Right ventricle myocardium superior (tissue), 1 donor: Measurements from ENCODE around the gene SEL1L. TPM values are rescaled to one million over a fixed set of nuclear protein-coding genes. Genes with fewer than 3 reads are reported as not detected.
"Not testable (repeated sequence)": the region's sequence is repeated elsewhere in the genome, so short reads cannot be mapped to it uniquely, and the experiment has no call there.

ENCODE experiments used
- ATAC-seq: fragments of 200-7000 bp; cut with Tn5 transposase; one replicate; pipeline ENCODE4 v1.9.1; 2020; ENCODE audit warnings: mild to moderate bottlenecking; ENCODE audit not compliant: poor library complexity
- DNase-seq: peaks from one replicate; pipeline ENCODE4 v3.0.0-alpha.2; 2020
- intact Hi-C: fragments of 100-400 bp; cut with DNase I; formaldehyde crosslinking; loops from one replicate; pipeline ENCODE4 v1.11.2; 2022
- total RNA-seq: library from RNA; stranded (reverse); fragmentation: NEBNext Ultra II Directional; extraction: Animal tissue kit (Norgen Biotek cat#: 25700); gene quantifications from one replicate; pipeline ENCODE4 v1.2.1, GENCODE V29; 2021
- donor health status: DM: no; HTN: yes; CAD: no; lungs with severe emphysema.

The SEL1L gene
- total RNA-seq, 1 donor from 2014 or later = 46.0 TPM

DNA sequence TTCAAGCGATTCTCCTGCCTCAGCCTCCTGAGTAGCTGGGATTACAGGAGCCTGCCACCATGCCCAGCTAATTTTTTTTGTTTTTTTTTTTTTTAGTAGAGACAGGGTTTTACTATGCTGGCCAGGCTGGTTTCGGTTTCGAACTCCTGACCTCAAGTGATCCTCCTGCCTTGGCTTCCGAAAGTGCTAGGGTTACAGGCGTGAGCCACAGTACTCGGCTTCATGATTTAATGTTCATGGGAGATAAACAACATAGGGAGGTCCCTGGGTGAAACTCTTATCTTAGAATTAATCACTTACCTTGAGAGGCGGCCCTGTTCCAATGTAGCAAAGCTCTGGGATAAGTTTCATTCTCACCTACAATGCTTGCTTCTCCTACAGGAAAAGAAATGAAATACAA, 48.3 kb downstream of the SEL1L start:
- ATAC-seq = no peak
- intact Hi-C loops = no loop called here
- no peak for DNase-seq

DNA sequence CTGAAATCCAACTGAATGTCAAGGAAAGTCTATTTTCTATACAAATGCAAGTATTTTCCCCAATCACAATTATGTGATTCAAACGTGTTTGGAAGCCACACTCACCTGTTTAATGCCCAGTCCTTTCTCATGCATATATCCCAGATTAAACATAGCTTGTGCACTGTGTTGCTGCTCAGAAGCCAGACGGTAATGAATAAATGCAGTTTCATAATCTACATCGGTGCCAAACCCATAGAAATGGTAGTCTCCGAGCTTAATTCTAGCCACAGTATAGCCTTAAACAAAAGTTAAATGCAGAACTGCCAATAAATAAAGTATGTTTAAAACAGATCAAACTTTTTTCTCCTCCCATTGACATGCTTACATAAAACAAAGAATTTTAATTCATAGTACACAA, 49.5 kb downstream of the SEL1L start:
- intact Hi-C loops = no loop called here
- ATAC-seq = no peak
- no peak for DNase-seq

DNA sequence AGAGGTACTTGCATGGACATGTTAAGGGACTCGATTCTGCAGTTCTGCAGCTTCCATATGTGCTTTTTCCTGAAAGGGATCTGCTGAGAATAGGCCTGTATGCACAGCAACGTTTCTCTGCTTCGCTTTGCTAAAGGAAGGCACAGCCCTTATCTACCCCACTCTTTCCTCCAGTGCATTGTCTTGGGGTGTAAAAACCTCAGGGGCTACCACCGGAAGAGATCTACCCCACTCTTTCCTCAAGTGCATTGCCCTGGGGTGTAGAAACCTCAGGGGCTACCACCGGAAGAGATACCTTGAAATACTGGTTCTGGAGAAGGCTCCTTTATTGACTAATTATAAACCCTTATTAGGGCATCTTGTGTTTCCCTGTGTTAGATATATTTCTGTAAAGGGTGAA, 52.9 kb downstream of the SEL1L start:
- DNase-seq (no peak), ATAC-seq (no peak)
- intact Hi-C loops = no loop called here

GRCh38 chr14:81478446-81478845, 55.2 kb downstream of the SEL1L start:
- ATAC-seq = no peak

GRCh38 chr14:81476816-81477215, 56.8 kb downstream of the SEL1L start:
- ATAC-seq (no peak), DNase-seq (no peak)
- intact Hi-C loops = no loop called here

More at GRCh38 chr14:81478446-81478845, 55.2 kb downstream of the SEL1L start:
- intact Hi-C loops = no loop called here
- DNase-seq = no peak

GRCh38 chr14:81474685-81475324, 58.8 kb downstream of the SEL1L start:
- DNase-seq (no peak), ATAC-seq (no peak)
- intact Hi-C loops = no loop called here

DNA sequence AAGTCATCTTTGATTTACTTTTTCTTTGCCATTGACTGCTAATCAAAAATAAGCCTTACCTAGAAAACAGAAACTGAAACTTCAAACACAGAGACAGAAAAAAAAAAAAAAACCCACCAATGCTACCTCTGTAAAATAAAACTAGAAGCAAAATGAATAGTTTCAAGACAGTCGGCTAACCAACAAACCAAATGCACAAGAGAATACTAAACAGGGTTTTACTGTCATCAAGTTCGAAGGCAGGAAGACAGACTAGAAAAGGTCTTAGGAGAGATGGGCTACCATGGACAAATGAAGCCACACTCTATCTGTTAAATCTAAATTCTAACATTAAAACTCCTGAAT, 59.5 kb downstream of the SEL1L start:
- no peak for ATAC-seq
- intact Hi-C loops = no loop called here
- DNase-seq = no peak

DNA sequence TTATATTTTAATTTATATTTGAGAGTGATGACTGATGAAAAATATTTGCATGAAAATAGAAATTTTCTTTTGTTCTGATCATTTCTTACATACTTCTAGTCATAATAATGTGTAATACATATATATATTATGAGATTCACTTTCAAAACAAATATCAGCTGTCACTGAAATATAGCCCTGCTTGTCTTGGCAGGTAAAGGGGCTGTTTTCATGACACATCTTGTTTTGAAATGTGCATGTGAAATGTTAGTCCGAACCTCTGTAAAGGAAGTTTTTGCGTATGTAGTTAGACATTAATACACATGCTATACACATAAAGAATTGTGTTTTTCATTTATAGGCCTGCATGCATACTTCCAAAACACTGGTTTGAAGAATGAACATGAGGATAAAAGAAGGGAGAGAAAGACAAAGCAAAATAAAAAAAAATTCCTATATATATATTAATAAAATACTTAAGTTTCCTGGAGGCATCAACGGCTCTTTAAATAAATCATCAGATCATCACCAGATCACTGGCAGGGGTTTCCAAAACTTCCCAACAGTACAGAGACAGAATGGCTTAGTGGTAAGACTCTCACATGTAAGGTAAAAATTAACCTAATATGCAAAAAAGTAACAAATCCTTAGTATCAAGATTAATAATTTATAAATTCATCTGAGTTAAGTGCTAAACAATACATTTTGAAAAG, 60.1 kb downstream of the SEL1L start:
- intact Hi-C loops = no loop called here
- ATAC-seq (no peak), DNase-seq (no peak)

GRCh38 chr14:81472096-81472800, 61.4 kb downstream of the SEL1L start:
- intact Hi-C loops = no loop called here
- DNase-seq (no peak), ATAC-seq (no peak)

DNA sequence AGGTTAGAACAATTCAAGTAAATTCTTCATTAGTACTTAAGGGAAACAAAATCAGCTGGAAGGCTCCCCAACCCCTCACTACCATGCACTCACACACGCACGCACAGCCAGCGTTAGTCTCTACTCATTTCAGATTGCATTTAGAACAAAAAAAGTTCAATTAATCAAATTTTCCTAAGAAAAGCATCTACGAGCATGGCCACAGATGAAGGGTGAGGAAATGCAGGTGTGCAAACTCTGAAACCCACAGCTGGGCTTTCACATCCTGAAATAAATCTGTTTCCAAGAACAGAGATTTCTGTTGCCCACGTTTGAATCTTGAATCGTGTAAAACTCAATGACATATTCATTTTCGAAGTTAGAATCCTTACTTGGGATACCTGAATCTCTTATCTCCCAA, 62.6 kb downstream of the SEL1L start:
- ATAC-seq = no peak
- intact Hi-C loops = no loop called here
- no peak for DNase-seq

- intact Hi-C loops, ATAC-seq, DNase-seq: not testable (repeated sequence)
These were observed 63.2 kb downstream of the SEL1L start for GRCh38 chr14:81470557-81470826.

DNA sequence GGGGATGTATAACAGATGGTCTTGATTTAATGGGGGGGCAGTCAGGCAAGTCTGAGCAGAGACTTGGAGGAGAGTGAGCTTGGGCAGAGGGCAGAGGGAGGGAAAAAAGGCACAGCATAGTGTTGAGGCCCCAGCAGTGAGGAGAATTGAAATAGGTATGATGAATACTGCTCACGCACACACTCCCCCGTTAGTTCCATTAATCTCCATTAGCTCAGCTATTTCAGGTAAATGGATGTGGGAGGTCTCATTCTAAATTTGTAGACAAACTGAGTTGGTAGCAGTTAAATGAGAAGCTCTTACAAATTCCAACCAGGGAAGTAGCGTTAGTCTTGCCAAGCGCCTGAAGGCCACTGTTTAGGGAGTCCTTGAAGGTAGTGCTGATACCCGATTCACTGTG, 66.8 kb downstream of the SEL1L start:
- ATAC-seq (no peak), DNase-seq (no peak)
- intact Hi-C loops = no loop called here

DNA sequence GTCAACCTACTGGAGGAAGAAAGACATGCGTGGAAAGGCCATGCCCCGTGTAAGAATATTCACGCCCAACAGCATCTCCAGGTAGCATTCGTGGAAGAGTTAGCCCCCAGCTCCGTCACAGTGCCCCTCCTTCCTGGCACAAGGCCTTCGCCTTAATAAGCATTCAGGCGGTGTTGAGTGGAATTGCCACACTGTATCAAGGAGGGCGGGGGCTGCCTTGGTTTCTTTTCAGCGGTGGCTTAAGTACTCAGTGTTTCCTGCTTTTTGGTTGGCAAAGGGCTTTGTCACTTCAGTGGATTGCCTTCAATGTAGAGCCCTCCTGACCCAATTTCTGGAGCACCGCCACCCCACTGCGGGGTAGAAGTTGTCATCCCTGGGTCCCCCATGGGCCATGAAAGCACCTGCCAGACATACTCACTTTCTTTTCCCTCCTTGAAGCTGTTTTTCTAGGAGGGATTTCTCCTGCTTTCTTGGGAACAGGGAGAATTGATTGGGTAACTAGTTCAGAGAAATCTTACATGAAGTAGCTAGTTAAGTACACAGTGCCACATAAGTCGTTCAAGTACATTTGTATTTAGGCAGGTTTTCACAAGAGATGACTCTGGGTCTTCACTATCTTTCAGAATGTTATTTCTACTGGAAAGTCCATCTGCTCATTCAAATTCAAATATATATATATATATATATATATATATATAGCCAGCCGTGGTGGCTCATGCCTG, 68.0 kb downstream of the SEL1L start:
- ATAC-seq = no peak
- intact Hi-C loops = no loop called here

DNA sequence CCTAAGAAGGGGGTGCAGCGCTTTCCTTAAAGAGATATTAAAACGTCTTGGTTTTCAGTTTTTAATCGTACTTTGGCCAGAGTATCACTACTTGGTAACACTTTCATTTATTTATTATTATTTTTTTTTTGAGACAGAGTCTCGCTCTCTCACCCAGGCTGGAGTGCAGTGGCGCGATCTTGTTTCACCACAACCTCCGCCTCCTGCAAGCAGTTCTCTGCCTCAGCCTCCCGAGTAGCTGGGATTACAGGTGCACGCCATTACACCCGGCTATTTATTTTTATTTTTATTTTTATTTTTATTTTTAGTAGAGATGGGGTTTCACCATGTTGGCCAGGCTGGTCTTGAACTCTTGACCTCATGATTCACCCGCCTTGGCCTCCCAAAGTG, 68.7 kb downstream of the SEL1L start:
- ATAC-seq, intact Hi-C loops, DNase-seq: not testable (repeated sequence)

More for the DNA sequence above, 68.0 kb downstream of the SEL1L start:
- DNase-seq = no peak

DNA sequence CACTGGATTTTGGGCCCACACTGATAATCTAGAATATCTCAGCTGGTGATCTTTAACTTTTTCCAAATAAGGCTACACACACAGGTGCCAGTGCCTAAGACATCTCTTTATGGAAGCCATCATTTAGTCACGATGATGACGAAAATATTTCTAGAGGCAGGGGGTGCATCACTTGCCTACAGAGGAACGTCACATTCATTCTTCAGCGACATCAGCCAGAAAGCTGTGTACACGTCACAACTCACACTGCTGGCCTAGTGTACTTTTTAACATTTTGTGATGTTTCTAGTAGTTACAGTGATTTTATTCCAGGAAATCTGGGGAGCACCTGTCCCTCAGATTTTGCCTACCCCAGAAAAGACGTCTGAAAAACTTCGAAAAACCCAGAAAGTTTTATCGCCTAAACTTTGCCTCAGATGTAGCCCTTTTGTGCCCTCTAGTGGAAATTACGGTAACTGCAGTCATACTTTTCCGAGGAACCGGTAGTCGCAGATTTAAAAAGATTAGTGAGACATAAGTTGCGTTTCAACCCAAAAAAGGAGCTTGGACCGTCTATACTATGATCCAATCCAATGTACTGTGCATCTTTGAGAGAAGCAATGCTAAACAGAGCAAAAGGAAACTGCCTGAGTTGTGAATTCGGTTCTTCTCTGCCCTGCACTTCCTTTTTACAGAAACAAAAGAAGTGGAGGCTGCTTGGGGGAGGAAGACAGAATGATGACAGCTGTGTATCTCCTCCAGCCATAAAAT, 69.2 kb downstream of the SEL1L start:
- intact Hi-C loops = loop anchor here (5.0 kb wide), 1 partner anchor 192 kb away; no protein-coding TSS in a partner anchor
- DNase-seq (no peak), ATAC-seq (peak; percentile 71)

GRCh38 chr14:81462356-81462755, 71.3 kb downstream of the SEL1L start:
- not testable (repeated sequence) for DNase-seq, ATAC-seq
- intact Hi-C loops = loop anchor here (5.0 kb wide), 1 partner anchor 190 kb away; no protein-coding TSS in a partner anchor

- ATAC-seq (no peak), DNase-seq (no peak)
- intact Hi-C loops = loop anchor here (5.0 kb wide), 1 partner anchor 188 kb away; no protein-coding TSS in a partner anchor
These were observed 73.7 kb downstream of the SEL1L start for GRCh38 chr14:81459912-81460311.

DNA sequence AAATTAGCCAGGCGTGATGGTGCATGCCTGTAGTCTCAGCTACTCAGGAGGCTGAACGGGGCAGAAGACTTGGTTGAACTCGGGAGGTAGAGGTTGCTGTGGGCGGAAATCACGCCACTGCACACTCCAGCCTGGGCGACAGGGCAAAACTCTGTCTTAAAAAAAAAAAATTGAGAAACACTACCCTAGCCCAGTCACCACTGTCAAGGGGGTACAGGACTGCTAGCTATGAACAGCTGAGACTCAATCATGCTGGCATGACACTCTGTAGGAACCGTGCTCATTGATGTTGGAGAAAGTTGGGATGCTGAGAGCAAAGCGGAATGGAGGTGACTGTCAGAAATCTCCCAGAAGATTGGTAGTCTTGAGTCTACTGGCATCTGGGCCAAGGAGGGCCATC, 75.3 kb downstream of the SEL1L start:
- DNase-seq (no peak), ATAC-seq (no peak)
- intact Hi-C loops = no loop called here

- ATAC-seq = no peak
- intact Hi-C loops = no loop called here
- DNase-seq = no peak
These were observed 78.3 kb downstream of the SEL1L start for GRCh38 chr14:81455390-81455789.
